ENCODE data around the gene PIK3IP1. TPM values are rescaled to one million over a fixed set of nuclear protein-coding genes. Genes with fewer than 3 reads are reported as not detected.

PIK3IP1 gene
- 0.58 to 0.84 TPM (median 0.60 TPM) in 5 replicates for total RNA-seq (2022; extraction: Qiagen RNA extraction)

GRCh38 chr22:31292236-31292989 lies at the start of gene PIK3IP1:
TSS of gene PIK3IP1 (minus strand) at chr22:31292488. CDS start at chr22:31292344, 144 bp downstream.

Other genes starting within 250 kb of the PIK3IP1 start
- gene SMTN, start 211.2 kb downstream of the PIK3IP1 start, total RNA-seq (2022; extraction: Qiagen RNA extraction), result 23.0 to 25.6 TPM (median 25.0 TPM) in 5 replicates
- gene SELENOM, start 184.9 kb downstream of the PIK3IP1 start, total RNA-seq (2022; extraction: Qiagen RNA extraction), result 51.2 to 75.7 TPM (median 67.0 TPM) in 5 replicates
- gene INPP5J, start 169.5 kb downstream of the PIK3IP1 start, total RNA-seq (2022; extraction: Qiagen RNA extraction), result 0.45 to 0.60 TPM (median 0.48 TPM) in 5 replicates
- gene PLA2G3, start 152.0 kb downstream of the PIK3IP1 start, total RNA-seq (2022; extraction: Qiagen RNA extraction), result not detected in 5 replicates
- 22.2 to 25.5 TPM (median 24.1 TPM) in 5 replicates for gene RNF185, start 132.3 kb downstream of the PIK3IP1 start, total RNA-seq (2022; extraction: Qiagen RNA extraction)
- gene LIMK2, start 80.2 kb downstream of the PIK3IP1 start, total RNA-seq (2022; extraction: Qiagen RNA extraction), result 6.5 to 7.6 TPM (median 7.1 TPM) in 5 replicates
- 18.5 to 21.9 TPM (median 21.2 TPM) in 5 replicates for gene PATZ1, start 53.9 kb upstream of the PIK3IP1 start, total RNA-seq (2022; extraction: Qiagen RNA extraction)
- 51.3 to 88.7 TPM (median 56.1 TPM) in 5 replicates for gene DRG1, start 107.1 kb upstream of the PIK3IP1 start, total RNA-seq (2022; extraction: Qiagen RNA extraction)
- 12.6 to 16.0 TPM (median 14.5 TPM) in 5 replicates for gene EIF4ENIF1, start 197.4 kb upstream of the PIK3IP1 start, total RNA-seq (2022; extraction: Qiagen RNA extraction)
- gene SFI1, start 204.0 kb upstream of the PIK3IP1 start, total RNA-seq (2022; extraction: Qiagen RNA extraction), result 8.0 to 11.1 TPM (median 9.3 TPM) in 5 replicates

All from A549 treated with AZD2906 at 1 μM for 4 hours (cell line).